ENCODE data around the gene SPIN1.

SPIN1 gene

GRCh38 chr9:88363661-88364060 is 24.6 kb upstream of the SPIN1 start:
- no peak for TF ChIP-seq CTCF (IDR thresholded peaks at IDR 0.05)

DNA sequence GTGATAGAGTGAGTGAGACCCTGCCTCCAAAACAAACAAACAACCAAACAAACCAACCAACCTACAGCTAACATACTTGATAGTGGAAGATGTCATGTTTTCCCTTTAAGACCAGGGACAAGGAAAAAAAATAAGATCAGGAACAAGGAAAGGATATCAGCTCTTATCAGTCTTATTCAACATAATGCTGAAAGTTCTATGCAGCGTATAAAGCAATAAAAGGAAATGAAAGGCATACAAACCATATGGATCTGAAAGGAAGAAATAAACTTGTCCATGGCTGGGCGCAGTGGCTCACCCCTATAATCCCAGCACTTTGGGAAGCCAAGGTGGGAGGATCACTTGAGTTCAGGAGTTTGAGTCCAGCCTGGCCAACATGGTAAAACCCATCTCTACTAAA is 23.5 kb upstream of the SPIN1 start:
- no peak for TF ChIP-seq CTCF (IDR thresholded peaks at IDR 0.05)

GRCh38 chr9:88370346-88370745 is 17.9 kb upstream of the SPIN1 start:
- TF ChIP-seq CTCF (IDR thresholded peaks at IDR 0.05): no peak

- no peak for TF ChIP-seq CTCF (IDR thresholded peaks at IDR 0.05)
Observed at GRCh38 chr9:88372103-88372654, 16.1 kb upstream of the SPIN1 start.

DNA sequence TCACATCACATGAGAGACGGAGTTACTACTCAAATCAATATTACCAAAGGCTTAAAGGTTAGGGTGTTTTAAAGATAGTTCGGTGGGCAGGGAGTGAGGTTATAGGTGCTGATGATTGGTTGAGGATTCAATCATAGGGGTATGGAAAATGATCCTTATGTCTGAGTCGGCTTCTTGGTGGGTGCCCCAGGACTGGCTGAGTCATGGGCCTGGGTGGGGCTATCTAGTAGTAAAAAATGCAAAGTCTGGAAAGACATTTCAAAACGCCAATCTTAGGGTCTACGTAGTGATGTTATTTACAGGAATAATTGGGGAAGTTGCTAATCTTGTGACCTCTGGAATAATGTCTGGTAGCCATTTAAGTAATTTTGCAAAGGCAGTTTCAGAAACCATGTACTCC is 15.2 kb upstream of the SPIN1 start:
- TF ChIP-seq CTCF (IDR thresholded peaks at IDR 0.05): no peak

- TF ChIP-seq CTCF (IDR thresholded peaks at IDR 0.05): no peak
Observed at GRCh38 chr9:88378317-88378716, 9.9 kb upstream of the SPIN1 start.

DNA sequence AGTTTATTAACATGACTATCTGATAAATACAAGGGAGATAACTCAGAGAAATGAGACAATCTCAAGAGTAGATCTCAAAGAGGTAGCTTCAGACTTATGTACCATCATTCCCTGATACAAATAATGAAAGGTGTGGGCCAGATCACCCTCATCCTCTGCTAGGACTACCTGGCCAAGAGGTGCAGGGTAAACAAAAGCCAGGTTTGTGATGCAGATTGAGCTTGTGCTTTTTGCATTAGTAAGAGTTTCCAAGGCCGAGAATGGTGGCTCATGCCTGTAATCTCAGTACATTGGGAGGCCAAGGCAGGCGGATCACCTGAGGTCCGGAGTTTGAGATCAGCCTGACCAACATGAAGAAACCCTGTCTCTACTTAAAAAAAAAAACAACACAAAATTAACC is 8.9 kb upstream of the SPIN1 start:
- no peak for TF ChIP-seq CTCF (IDR thresholded peaks at IDR 0.05)

GRCh38 chr9:88380118-88380517 is 8.1 kb upstream of the SPIN1 start:
- TF ChIP-seq CTCF (IDR thresholded peaks at IDR 0.05): no peak

Measured in LNCAP (cell line).